ENCODE data around the gene WASF2. TPM values are rescaled to one million over a fixed set of nuclear protein-coding genes. Genes with fewer than 3 reads are reported as not detected.

Gene WASF2
- total and polyA plus RNA-seq, 2 of the 4 experiments (the other 2 are of a cell fraction), result 7.9 to 45.4 TPM

DNA sequence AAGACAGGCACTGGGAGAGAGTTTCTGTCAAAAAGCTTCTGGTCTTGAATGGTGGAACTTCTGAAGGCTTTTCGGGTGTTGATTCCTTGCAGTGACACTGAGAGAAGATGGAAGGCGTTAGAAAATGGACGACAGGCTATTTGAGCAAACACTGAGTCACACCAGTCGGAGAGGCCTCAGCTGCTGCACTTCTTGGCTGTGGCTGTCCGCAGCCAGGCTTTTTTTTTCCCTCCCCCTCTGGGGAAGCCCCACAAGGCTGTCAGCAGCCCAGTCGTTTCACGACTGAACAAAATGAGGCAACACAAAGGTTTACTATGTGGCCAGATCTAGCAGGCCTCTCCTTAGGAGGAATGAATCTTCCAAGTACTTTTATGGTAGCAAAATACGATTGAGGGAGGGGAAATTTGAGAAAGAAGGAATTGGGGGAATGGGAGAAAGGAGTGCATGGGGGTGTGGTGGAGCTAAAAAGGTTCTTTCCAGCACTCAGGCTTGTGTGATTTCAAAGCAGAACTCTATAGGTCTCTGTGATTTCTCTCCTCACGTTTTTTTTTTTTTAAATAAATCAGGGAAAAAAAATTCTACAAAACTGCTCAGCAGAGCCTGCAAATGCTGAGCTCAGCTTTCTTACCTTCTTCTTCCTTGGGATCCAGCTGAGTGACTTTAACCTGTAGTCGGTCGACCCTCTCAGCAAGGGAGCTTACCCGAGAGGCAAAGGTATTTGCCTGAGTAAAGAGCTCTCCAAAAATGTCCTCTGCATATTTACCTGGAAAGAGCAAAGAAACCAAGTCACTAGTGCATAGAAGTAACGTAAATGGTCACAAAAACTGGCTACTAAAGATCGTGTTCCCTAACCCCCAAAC is 71.4 kb downstream of the WASF2 start (continued):
- TF ChIP-seq, protein P1, sequence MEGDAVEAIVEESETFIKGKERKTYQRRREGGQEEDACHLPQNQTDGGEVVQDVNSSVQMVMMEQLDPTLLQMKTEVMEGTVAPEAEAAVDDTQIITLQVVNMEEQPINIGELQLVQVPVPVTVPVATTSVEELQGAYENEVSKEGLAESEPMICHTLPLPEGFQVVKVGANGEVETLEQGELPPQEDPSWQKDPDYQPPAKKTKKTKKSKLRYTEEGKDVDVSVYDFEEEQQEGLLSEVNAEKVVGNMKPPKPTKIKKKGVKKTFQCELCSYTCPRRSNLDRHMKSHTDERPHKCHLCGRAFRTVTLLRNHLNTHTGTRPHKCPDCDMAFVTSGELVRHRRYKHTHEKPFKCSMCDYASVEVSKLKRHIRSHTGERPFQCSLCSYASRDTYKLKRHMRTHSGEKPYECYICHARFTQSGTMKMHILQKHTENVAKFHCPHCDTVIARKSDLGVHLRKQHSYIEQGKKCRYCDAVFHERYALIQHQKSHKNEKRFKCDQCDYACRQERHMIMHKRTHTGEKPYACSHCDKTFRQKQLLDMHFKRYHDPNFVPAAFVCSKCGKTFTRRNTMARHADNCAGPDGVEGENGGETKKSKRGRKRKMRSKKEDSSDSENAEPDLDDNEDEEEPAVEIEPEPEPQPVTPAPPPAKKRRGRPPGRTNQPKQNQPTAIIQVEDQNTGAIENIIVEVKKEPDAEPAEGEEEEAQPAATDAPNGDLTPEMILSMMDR (conservative IDR thresholded peaks at IDR 0.05; ENCODE audit: low read depth, low read length), result no peak
- TF ChIP-seq POLR2A (IDR thresholded peaks at IDR 0.05; ENCODE audit: low read depth, low read length), result no peak
- peak; percentile 40; the same call in 1 of the 2 replicates for TF ChIP-seq BHLHE40 (IDR thresholded peaks at IDR 0.05; ENCODE audit: low read depth, low read length)
